Activated CD4-positive, CD25-positive, alpha-beta regulatory T cell treated with anti-CD3 and anti-CD28 coated beads, Interleukin-2, amount 50 U/mL, for 72 hours (primary cell): Measurements from ENCODE around the gene CLIC5.

ENCODE experiments used
- DNase-seq: peaks from one replicate; pipeline ENCODE4 v3.0.0; 2021

The CLIC5 gene

GRCh38 chr6:45922728-45923351 is 92.8 kb downstream of the CLIC5 start:
- no peak for DNase-seq

- no peak for DNase-seq
Measured at GRCh38 chr6:45921691-45922281, 93.9 kb downstream of the CLIC5 start.

- no peak for DNase-seq
Measured at GRCh38 chr6:45920819-45921511, 94.7 kb downstream of the CLIC5 start.

DNA sequence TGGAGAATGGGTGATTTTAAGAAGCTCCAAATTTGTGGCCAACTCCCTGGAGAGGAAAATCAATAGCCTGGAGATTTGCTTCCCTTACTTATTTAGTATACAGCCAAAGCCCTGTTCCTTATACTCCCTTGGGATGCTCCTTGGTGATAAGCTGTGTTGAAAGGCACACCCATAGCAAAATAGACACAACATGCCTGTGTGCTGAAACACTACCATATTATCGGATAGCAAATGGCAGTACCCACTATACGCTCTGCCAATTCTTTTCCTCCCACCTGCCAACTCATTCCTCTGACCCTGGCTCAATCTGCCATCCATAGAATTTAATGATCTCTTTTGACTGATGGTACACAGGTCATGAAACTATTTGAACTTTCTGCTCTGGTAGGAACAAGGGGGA is 98.2 kb downstream of the CLIC5 start:
- no peak for DNase-seq

GRCh38 chr6:45916692-45917091 is 99.0 kb downstream of the CLIC5 start:
- no peak for DNase-seq

DNA sequence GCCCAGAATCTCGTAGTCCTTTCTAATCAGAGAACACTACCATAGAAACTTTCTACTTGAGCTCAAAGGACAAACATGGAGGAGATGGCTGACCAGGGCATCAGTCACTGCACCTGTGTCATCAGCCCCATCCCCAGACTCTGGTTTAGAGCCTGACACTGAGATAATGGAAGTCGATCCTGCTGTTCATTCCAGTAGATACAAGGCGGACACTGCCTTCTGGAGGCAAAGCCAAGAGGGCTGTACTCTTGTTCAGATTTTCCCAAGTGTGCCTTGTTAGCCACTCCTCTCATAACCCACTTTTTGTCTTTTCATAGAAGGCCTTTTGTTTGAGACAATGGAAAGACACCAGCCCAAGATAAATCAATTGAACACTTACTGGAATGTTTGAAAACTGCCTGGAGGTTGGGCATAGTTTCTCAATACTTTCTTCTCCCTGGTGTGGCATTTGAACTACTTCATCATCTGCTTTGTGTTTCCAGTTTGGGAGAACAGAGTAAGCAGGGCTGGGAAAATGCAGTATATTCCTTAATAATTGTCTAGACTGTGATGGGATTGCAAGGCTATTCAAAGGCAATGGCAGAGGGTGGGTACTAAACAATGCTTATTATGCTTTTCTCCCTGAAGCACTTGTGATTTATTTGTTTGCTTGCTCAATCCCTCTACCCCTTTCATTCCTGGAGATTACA is 99.7 kb downstream of the CLIC5 start:
- no peak for DNase-seq

DNA sequence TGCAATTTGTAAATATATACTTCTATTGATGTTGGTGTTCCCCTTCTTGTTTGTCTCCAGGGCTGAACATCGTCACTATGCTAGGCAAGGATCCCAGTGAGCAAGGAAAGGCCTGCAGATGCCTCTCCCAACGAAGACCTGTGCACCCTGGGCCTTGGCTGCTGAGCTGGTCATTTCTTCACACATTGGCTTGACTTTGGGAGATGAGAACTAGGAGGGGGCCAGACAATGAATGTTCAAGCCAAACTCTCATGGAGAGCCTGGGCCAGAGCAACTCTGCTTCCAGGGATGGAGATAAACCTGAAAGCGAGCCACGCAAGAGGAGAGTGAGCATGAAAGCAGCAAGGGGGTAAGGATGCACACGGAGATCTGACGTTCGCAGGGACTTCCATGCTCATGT is 104.0 kb downstream of the CLIC5 start:
- no peak for DNase-seq

DNA sequence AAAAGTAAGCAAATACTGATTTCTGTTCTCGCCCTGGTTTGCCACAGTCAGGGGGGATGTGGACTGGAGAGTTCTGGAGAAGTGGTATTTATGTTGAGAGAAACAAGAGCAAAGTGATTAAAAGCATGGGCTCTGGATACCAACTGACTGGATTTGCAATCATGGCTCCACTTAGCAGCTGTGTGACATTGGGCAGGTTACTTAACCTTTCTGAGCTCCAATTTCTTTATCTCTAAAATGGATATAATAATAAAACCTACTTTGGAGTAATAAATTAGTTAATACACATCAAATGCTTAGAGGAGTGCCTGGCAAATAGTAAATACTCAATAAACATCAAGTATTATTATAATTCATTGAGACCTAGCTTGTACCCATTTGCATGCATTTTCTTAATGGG is 111.7 kb downstream of the CLIC5 start:
- DNase-seq, result no peak

- DNase-seq, result no peak
Measured at GRCh38 chr6:45902984-45903383, 112.7 kb downstream of the CLIC5 start.

DNA sequence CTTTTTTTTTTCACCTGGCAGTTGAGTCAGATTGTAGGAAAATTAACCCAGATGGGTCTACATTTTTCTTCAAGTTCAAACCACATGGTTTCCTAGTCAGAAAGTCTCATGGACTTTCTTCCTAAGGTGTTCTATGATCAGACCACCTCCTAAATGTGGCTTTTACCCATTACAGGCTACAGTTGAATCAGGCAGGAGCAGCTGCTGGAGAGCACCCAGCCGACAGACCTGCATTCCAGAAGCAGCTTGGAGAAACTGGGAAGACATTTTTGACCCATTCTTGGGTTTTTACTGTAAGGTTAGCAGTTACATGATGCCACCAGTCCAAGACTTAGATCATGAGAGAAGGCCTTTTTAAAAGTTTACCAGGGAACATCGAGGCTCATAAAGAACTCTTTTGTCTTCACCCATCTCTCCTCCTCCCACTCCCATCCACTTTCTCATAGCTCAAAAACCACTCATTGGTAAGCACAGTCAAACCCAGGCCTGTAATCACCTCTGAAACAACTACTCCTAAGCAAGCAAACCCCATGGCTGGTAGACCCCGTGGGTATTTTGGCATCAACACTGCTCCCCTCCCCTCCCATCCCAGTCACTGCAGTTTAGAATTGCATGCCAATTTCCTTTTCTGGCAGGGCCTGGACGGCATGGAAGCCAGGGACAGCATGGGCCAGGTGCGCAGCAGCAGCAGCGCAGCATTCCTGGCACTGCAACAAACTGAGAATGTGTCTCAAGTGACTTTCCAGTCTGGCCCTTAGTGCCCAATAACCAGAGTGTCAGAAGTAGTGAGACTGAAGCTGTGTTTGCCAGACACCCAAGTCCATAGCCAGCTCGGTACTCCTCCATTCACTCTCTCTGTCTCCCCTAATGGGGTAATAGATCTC is 113.7 kb downstream of the CLIC5 start:
- no peak for DNase-seq

DNA sequence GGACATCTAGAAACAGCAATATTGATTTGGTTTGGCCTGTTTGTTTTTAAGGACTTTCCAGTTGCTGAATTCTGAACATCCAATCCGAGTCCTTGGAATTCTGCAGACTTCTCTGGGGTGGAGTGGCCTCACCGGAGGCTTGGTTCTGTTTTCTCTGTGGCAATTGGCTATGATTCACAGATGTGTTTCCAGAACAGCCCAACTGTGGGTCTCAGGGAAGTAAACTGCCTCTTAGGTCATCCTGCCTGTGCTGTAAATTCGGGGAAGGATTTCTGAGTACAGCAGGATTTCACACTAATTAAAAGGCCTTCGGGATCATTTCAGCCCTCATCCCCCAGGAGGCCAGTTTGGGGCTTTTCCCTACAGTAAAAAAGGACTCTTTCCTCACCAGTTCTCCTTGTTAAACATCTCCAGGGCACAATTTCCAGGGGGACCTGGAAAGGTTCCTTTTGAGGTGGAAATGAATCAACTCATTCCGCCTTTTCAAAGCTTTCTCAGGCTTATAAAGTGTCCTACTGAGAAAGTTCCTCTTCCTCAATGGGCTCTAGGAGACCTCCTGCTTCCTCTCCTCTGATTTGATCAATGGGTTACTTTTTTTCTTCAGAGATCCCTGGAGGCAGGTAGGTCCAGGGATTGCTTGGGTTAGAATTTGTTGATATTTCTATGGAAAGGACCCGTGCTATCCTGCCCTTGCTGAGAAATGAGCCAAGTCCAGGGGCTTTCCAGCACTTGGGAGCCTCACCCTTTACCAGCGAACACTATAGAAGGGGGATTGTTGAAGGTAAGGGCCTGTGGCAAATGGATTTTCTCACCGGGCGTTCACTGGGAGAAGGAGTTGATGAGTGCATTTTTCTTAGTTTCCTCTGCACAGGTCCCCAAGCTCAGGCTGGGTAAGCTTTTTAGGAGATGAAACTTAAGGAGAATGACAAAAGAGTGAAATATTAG is 114.6 kb downstream of the CLIC5 start:
- DNase-seq, result no peak

DNA sequence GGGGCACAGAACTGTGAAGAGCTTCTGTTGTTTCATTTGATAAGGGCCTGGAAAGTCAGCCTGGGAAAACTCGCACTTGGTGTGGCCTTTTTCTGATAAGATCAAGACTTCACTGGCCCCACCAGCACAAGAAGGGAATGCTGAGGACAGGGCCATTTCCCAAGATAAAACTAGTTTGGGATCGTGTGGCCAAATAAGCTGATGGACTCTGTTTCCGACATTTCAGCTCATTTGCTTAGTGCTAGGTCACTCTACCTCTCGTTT is 116.0 kb downstream of the CLIC5 start:
- DNase-seq, result no peak

- no peak for DNase-seq
Measured at GRCh38 chr6:45898941-45899682, 116.5 kb downstream of the CLIC5 start.

GRCh38 chr6:45896783-45897441 is 118.7 kb downstream of the CLIC5 start:
- no peak for DNase-seq

DNA sequence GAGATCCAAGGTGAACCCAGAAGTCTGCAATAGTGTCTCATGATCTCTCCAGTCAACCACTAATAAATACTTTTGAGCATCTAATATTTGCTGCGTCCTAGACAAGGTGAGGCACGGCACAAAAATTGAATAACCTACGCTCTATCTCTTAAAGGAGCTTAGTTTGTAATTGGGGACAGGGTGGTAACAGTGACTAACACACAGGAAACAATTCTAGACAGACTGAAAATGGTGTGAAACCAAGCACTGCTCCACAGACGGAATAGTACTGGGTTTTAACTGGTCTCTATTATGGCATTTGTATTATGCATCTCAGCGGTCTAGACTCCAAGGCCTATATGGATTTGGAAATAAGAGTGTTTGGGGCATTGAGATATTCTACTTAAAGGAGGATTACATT is 120.1 kb downstream of the CLIC5 start:
- DNase-seq, result no peak

GRCh38 chr6:45892696-45893245 is 122.9 kb downstream of the CLIC5 start:
- DNase-seq, result no peak

DNA sequence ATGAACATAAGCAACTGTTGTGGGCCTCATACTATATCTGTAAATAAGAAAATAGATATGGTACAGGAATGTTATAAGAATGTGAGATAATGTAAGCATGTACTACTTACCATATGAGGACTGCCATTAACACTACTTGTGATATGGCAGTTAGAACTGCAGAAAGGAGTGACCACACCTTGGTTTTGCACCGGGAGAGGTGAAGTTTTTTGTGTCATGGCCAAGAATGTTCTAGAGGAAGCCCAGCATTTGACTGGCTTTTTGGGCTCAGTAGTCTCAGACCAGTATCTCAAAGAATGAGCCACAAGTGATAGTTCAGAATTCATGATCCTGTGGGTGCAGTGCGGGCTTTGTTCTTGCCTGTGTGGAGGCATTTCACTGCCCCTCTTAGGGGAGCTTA is 123.5 kb downstream of the CLIC5 start:
- DNase-seq, result no peak

DNA sequence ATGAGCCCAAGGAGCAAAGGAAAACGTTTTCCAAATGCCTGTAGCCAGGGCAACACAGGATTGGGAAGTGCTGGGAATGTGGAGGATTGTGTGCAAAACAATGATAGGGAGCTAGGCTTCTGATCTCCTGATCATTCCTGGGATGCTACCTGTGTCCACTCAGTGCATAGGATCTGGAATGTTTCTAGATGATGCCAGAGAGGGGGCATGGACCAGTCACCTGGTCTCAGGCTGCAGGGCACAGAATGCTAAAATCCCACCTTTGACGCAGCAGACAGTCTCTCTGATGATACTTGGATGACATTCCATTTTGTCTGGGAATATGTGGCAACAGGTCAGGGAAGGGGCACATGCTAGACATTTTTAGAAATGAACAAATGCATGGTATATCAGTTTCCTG is 128.9 kb downstream of the CLIC5 start:
- no peak for DNase-seq

GRCh38 chr6:45884336-45884735 is 131.3 kb downstream of the CLIC5 start:
- DNase-seq, result no peak

GRCh38 chr6:45882671-45883070 is 133.0 kb downstream of the CLIC5 start:
- no peak for DNase-seq
